GM21825 (cell line): Measurements from ENCODE around the gene DPPA3.
"Not testable (repeated sequence)": the region's sequence is repeated elsewhere in the genome, so short reads cannot be mapped to it uniquely, and the experiment has no call there.

Experiments
- ATAC-seq: cut with Tn5 transposase; IDR thresholded peaks from one replicate; pipeline ENCODE4 v1.9.1; 2021; ENCODE audit warnings: mild to moderate bottlenecking, moderate library complexity; ENCODE audit not compliant: unreplicated experiment

Gene DPPA3

GRCh38 chr12:7711133-7711532, at the start of gene DPPA3:
DPPA3 (plus strand) TSS chr12:7711433; CDS start chr12:7711571, 138 bp downstream.
- no peak for ATAC-seq

- ATAC-seq, result no peak
These were observed 49.5 kb upstream of the DPPA3 start for GRCh38 chr12:7661741-7662140.

GRCh38 chr12:7666595-7666994, 44.6 kb upstream of the DPPA3 start:
- no peak for ATAC-seq

GRCh38 chr12:7667125-7667524, 44.1 kb upstream of the DPPA3 start:
- ATAC-seq, result no peak

GRCh38 chr12:7668171-7668570, 43.1 kb upstream of the DPPA3 start:
- ATAC-seq, result no peak

- ATAC-seq, result not testable (repeated sequence)
These were observed 35.8 kb upstream of the DPPA3 start for GRCh38 chr12:7675455-7675854.

- not testable (repeated sequence) for ATAC-seq
These were observed 33.8 kb upstream of the DPPA3 start for GRCh38 chr12:7677432-7677888.

GRCh38 chr12:7678744-7679143, 32.5 kb upstream of the DPPA3 start:
- ATAC-seq, result no peak

- no peak for ATAC-seq
These were observed 31.8 kb upstream of the DPPA3 start for GRCh38 chr12:7679251-7680045.

- ATAC-seq, result no peak
These were observed 29.7 kb upstream of the DPPA3 start for GRCh38 chr12:7681535-7681934.

- ATAC-seq, result no peak
These were observed 17.4 kb upstream of the DPPA3 start for GRCh38 chr12:7693793-7694192.

GRCh38 chr12:7694556-7695236, 16.5 kb upstream of the DPPA3 start:
- ATAC-seq, result no peak

GRCh38 chr12:7695237-7695560, 16.0 kb upstream of the DPPA3 start:
- no peak for ATAC-seq

GRCh38 chr12:7695566-7696197, 15.6 kb upstream of the DPPA3 start, which contains the start of gene GDF3:
GDF3 (minus strand) TSS chr12:7695775; CDS start chr12:7695728, 47 bp downstream.
- ATAC-seq, result no peak

GRCh38 chr12:7705846-7706245, 5.4 kb upstream of the DPPA3 start:
- no peak for ATAC-seq

- ATAC-seq, result no peak
These were observed 1.1 kb upstream of the DPPA3 start for GRCh38 chr12:7709969-7710675.

- no peak for ATAC-seq
These were observed 1.7 kb downstream of the DPPA3 start for GRCh38 chr12:7712841-7713442.

GRCh38 chr12:7716381-7716780, 5.1 kb downstream of the DPPA3 start:
- no peak for ATAC-seq

- no peak for ATAC-seq
These were observed 8.9 kb downstream of the DPPA3 start for GRCh38 chr12:7719946-7720730.

GRCh38 chr12:7723926-7724325, 12.7 kb downstream of the DPPA3 start:
- no peak for ATAC-seq
